Measurements from ENCODE around the gene ADRA2B.
"Not testable (repeated sequence)": the region's sequence is repeated elsewhere in the genome, so short reads cannot be mapped to it uniquely, and the experiment has no call there.

ADRA2B gene

GRCh38 chr2:96091141-96091710 is 25.1 kb downstream of the ADRA2B start:
- in situ Hi-C loops (cut with HindIII; ENCODE audit: low sequenced_read_pairs) = no loop called here

GRCh38 chr2:96090196-96090926 is 26.0 kb downstream of the ADRA2B start:
- in situ Hi-C loops (cut with HindIII; ENCODE audit: low sequenced_read_pairs) = no loop called here

- in situ Hi-C loops (cut with HindIII; ENCODE audit: low sequenced_read_pairs) = no loop called here
Observed at GRCh38 chr2:96089356-96090195, 26.8 kb downstream of the ADRA2B start.

- in situ Hi-C loops (cut with HindIII; ENCODE audit: low sequenced_read_pairs) = no loop called here
Observed at GRCh38 chr2:96088340-96089335, 27.7 kb downstream of the ADRA2B start.

GRCh38 chr2:96087130-96087529 is 29.2 kb downstream of the ADRA2B start:
- in situ Hi-C loops (cut with HindIII; ENCODE audit: low sequenced_read_pairs) = no loop called here

GRCh38 chr2:96085541-96086355 is 30.6 kb downstream of the ADRA2B start:
- in situ Hi-C loops (cut with HindIII; ENCODE audit: low sequenced_read_pairs) = no loop called here

- in situ Hi-C loops (cut with HindIII; ENCODE audit: low sequenced_read_pairs) = not testable (repeated sequence)
Observed at GRCh38 chr2:96084858-96085518, 31.4 kb downstream of the ADRA2B start.

GRCh38 chr2:96083989-96084857 is 32.1 kb downstream of the ADRA2B start:
- in situ Hi-C loops (cut with HindIII; ENCODE audit: low sequenced_read_pairs) = no loop called here

- in situ Hi-C loops (cut with HindIII; ENCODE audit: low sequenced_read_pairs) = no loop called here
Observed at GRCh38 chr2:96083064-96083939, 33.1 kb downstream of the ADRA2B start.

- in situ Hi-C loops (cut with HindIII; ENCODE audit: low sequenced_read_pairs) = no loop called here
Observed at GRCh38 chr2:96082211-96083063, 33.9 kb downstream of the ADRA2B start.

GRCh38 chr2:96081042-96081441 is 35.3 kb downstream of the ADRA2B start:
- in situ Hi-C loops (cut with HindIII; ENCODE audit: low sequenced_read_pairs) = no loop called here

- in situ Hi-C loops (cut with HindIII; ENCODE audit: low sequenced_read_pairs) = no loop called here
Observed at GRCh38 chr2:96075199-96075771, 41.1 kb downstream of the ADRA2B start.

GRCh38 chr2:96074156-96074555 is 42.2 kb downstream of the ADRA2B start:
- in situ Hi-C loops (cut with HindIII; ENCODE audit: low sequenced_read_pairs) = no loop called here

- in situ Hi-C loops (cut with HindIII; ENCODE audit: low sequenced_read_pairs) = no loop called here
Observed at GRCh38 chr2:96073170-96073775, 43.1 kb downstream of the ADRA2B start.

- in situ Hi-C loops (cut with HindIII; ENCODE audit: low sequenced_read_pairs) = no loop called here
Observed at GRCh38 chr2:96072746-96073145, 43.6 kb downstream of the ADRA2B start.

Measured in DLD1 (cell line).